Body of pancreas (tissue), 4 donors: ENCODE results near the gene FBXL20.

Source experiments
- POLR2A ChIP-seq, 3 donors: fragments of 450-650 bp; IDR thresholded peaks; one replicate each; pipeline ENCODE4 v1.6.1; 2016; ENCODE audit warnings: antibody characterized with exemption in 3 of 3, mild to moderate bottlenecking in 2 of 3
- TF ChIP-seq, protein P1 (sequence below), 7 experiments: fragments of 450-650 bp in 4 of 7; fragments of 200-600 bp in 3 of 7; sonication (generic) in 3 of 7; IDR thresholded peaks; one replicate each; pipeline ENCODE4 v1.5.1; 2016 to 2019; ENCODE audit warnings: antibody characterized with exemption in 7 of 7

DNA sequence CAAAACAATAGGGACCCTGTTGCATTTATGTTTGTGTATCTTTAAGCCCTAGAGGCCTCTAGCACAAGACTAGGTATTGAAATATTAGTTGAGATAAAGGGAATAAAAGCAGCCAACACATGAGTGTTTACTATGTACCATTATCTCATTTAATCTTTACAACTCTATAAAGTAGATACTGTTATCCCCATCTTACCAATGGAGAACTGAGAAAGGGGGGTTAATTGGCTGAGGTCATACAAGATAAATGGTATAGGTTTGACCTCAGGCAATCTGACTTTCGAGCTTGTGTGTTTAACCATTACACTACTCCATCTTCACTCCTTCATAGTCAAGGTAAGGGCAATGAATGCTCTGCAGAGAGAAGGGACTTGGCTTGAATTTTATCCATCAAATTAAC lies 149.4 kb downstream of the FBXL20 start:
- TF ChIP-seq, protein P1, sequence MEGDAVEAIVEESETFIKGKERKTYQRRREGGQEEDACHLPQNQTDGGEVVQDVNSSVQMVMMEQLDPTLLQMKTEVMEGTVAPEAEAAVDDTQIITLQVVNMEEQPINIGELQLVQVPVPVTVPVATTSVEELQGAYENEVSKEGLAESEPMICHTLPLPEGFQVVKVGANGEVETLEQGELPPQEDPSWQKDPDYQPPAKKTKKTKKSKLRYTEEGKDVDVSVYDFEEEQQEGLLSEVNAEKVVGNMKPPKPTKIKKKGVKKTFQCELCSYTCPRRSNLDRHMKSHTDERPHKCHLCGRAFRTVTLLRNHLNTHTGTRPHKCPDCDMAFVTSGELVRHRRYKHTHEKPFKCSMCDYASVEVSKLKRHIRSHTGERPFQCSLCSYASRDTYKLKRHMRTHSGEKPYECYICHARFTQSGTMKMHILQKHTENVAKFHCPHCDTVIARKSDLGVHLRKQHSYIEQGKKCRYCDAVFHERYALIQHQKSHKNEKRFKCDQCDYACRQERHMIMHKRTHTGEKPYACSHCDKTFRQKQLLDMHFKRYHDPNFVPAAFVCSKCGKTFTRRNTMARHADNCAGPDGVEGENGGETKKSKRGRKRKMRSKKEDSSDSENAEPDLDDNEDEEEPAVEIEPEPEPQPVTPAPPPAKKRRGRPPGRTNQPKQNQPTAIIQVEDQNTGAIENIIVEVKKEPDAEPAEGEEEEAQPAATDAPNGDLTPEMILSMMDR (IDR thresholded peaks at IDR 0.05), result no peak
- TF ChIP-seq POLR2A (IDR thresholded peaks at IDR 0.05), result no peak
